GM19351 (cell line): ENCODE results near the gene GRK3.
"Not testable (repeated sequence)": the region's sequence is repeated elsewhere in the genome, so short reads cannot be mapped to it uniquely, and the experiment has no call there.

ENCODE experiments used
- ATAC-seq: cut with Tn5 transposase; IDR thresholded peaks from one replicate; pipeline ENCODE4 v1.9.1; 2021; ENCODE audit warnings: mild to moderate bottlenecking, moderate library complexity; ENCODE audit not compliant: unreplicated experiment

Gene GRK3

GRCh38 chr22:25694196-25694907 is 129.9 kb downstream of the GRK3 start:
- ATAC-seq: no peak

GRCh38 chr22:25695146-25695545 is 130.7 kb downstream of the GRK3 start:
- ATAC-seq: no peak

- ATAC-seq: no peak
Measured at GRCh38 chr22:25696763-25697162, 132.3 kb downstream of the GRK3 start.

- ATAC-seq: no peak
Measured at GRCh38 chr22:25697181-25697664, 132.7 kb downstream of the GRK3 start.

GRCh38 chr22:25697978-25698377 is 133.5 kb downstream of the GRK3 start:
- no peak for ATAC-seq

- ATAC-seq: no peak
Measured at GRCh38 chr22:25698461-25698860, 134.0 kb downstream of the GRK3 start.

- no peak for ATAC-seq
Measured at GRCh38 chr22:25698978-25699377, 134.5 kb downstream of the GRK3 start.

GRCh38 chr22:25701056-25701780 is 136.7 kb downstream of the GRK3 start:
- ATAC-seq: no peak

- ATAC-seq: no peak
Measured at GRCh38 chr22:25702040-25702439, 137.6 kb downstream of the GRK3 start.

GRCh38 chr22:25702571-25703167 is 138.2 kb downstream of the GRK3 start:
- ATAC-seq: no peak

- no peak for ATAC-seq
Measured at GRCh38 chr22:25704701-25705100, 140.2 kb downstream of the GRK3 start.

GRCh38 chr22:25706197-25706596 is 141.7 kb downstream of the GRK3 start:
- no peak for ATAC-seq

GRCh38 chr22:25708430-25708829 is 144.0 kb downstream of the GRK3 start:
- not testable (repeated sequence) for ATAC-seq

GRCh38 chr22:25709758-25710157 is 145.3 kb downstream of the GRK3 start:
- no peak for ATAC-seq

- ATAC-seq: no peak
Measured at GRCh38 chr22:25710501-25710900, 146.0 kb downstream of the GRK3 start.

GRCh38 chr22:25711491-25711890 is 147.0 kb downstream of the GRK3 start:
- ATAC-seq: no peak

GRCh38 chr22:25712661-25713400 is 148.4 kb downstream of the GRK3 start:
- no peak for ATAC-seq

- ATAC-seq: no peak
Measured at GRCh38 chr22:25714070-25714469, 149.6 kb downstream of the GRK3 start.

- ATAC-seq: no peak
Measured at GRCh38 chr22:25714739-25715138, 150.3 kb downstream of the GRK3 start.

- ATAC-seq: no peak
Measured at GRCh38 chr22:25716637-25717036, 152.2 kb downstream of the GRK3 start.

GRCh38 chr22:25718135-25718840 is 153.8 kb downstream of the GRK3 start:
- no peak for ATAC-seq
